Caco-2 (cell line): ENCODE measurements around the gene ZDHHC19. TPM values are rescaled to one million over a fixed set of nuclear protein-coding genes. Genes with fewer than 3 reads are reported as not detected.

Experiments used
- BruUV-seq: library from RNA; stranded (reverse); fragments of 400-500 nt; replicated peaks from 2 replicates; lab custom pipeline; 2021; lab: Mats Ljungman, UMichigan
- CTCF ChIA-PET: fragments of 300-600 bp; sonication (Branson Sonifier 250); formaldehyde crosslinking; loops from one replicate; lab custom pipeline; 2022; ENCODE audit warnings: antibody characterized with exemption; lab: Charles Lee
- POLR2A ChIA-PET: fragments of 300-600 bp; sonication (Branson Sonifier 250); formaldehyde crosslinking; loops from one replicate; lab custom pipeline; 2022; ENCODE audit warnings: antibody characterized with exemption; lab: Charles Lee
- DNase-seq, 2 experiments: peaks; one replicate each; pipeline versions ENCODE4 v3.0.0 to v3.0.0-alpha.2; 2020 to 2022
- H3K27me3 ChIP-seq: replicated peaks from 2 replicates; pipeline ENCODE4 v1.6.0; 2011; ENCODE audit warnings: low read length; ENCODE audit not compliant: control insufficient read depth, insufficient read depth
- H3K36me3 ChIP-seq: 2 replicates; pipeline ENCODE4 v1.5.1; 2011; ENCODE audit warnings: low read length; ENCODE audit not compliant: control insufficient read depth, insufficient read depth
- H3K4me1 ChIP-seq: fragments of 250-450 bp; sonication (Bioruptor Pico); 2 replicates; pipeline ENCODE4 v1.5.1; 2020; ENCODE audit warnings: mild to moderate bottlenecking
- H3K4me3 ChIP-seq: 2 replicates; pipeline ENCODE4 v1.5.1; 2011; ENCODE audit warnings: low read depth, mild to moderate bottlenecking, control low read depth, low read length
- H3K9me3 ChIP-seq: fragments of 250-450 bp; sonication (Bioruptor Pico); 2 replicates; pipeline ENCODE4 v1.5.1; 2020; ENCODE audit warnings: mild to moderate bottlenecking, moderate library complexity
- H3K27ac Mint-ChIP-seq: one replicate; pipeline ENCODE4 v1.8.0; 2022; ENCODE audit warnings: mixed read lengths; ENCODE audit not compliant: unreplicated experiment
- H3K27me3 Mint-ChIP-seq: one replicate; pipeline ENCODE4 v1.8.0; 2022; ENCODE audit warnings: mixed read lengths; ENCODE audit not compliant: insufficient read depth, unreplicated experiment
- H3K36me3 Mint-ChIP-seq: one replicate; pipeline ENCODE4 v1.8.0; 2022; ENCODE audit warnings: mild to moderate bottlenecking, mixed read lengths; ENCODE audit not compliant: insufficient read depth, unreplicated experiment
- H3K4me1 Mint-ChIP-seq: one replicate; pipeline ENCODE4 v1.8.0; 2022; ENCODE audit warnings: low read depth, mixed read lengths; ENCODE audit not compliant: unreplicated experiment
- H3K4me3 Mint-ChIP-seq: one replicate; pipeline ENCODE4 v1.8.0; 2022; ENCODE audit warnings: mild to moderate bottlenecking, moderate library complexity, mixed read lengths; ENCODE audit not compliant: unreplicated experiment
- H3K9me3 Mint-ChIP-seq: one replicate; pipeline ENCODE4 v1.8.0; 2022; ENCODE audit warnings: mixed read lengths; ENCODE audit not compliant: unreplicated experiment
- intact Hi-C: fragments of 100-400 bp; cut with micrococcal nuclease; formaldehyde crosslinking; loops from one replicate; pipeline ENCODE4 v1.10.0; 2022; ENCODE audit not compliant: unreplicated experiment
- total RNA-seq: library from RNA; stranded (reverse); gene quantifications from 2 replicates; pipeline ENCODE4 v1.2.3, GENCODE V29; 2022
- TF ChIP-seq, protein P1 (sequence below), 2 experiments: fragments of 200-600 bp in 1 of 2; IDR thresholded peaks; 1 replicate in 1 of 2; 2 replicates in 1 of 2; pipeline versions ENCODE4 v1.5.1 to v1.8.0; 2011 to 2022; ENCODE audit warnings: antibody characterized with exemption in 1 of 2, control low read depth in 1 of 2, inconsistent platforms in 1 of 2, low read depth in 1 of 2, low read length in 1 of 2, mild to moderate bottlenecking in 1 of 2, moderate library complexity in 1 of 2; ENCODE audit not compliant: insufficient read depth in 1 of 2, severe bottlenecking in 1 of 2, unreplicated experiment in 1 of 2

The ZDHHC19 gene
- total RNA-seq, 1 experiment from 2014 or later, result not detected

GRCh38 chr3:196241704-196242103 is 30.5 kb upstream of the ZDHHC19 start:
- H3K4me1 Mint-ChIP-seq, result no peaks in the 10 kb centered on the region
- intact Hi-C loops, result no loop called here
- CTCF ChIA-PET, result no interaction called here

GRCh38 chr3:196240424-196240823 is 29.2 kb upstream of the ZDHHC19 start:
- Mint-ChIP-seq H3K36me3 (peaks cover 38% of the 10 kb centered on the region), H3K4me1 (no peaks in the 10 kb centered on the region), H3K4me3 (no peak overlapping the region), H3K27me3 (no peaks in the 10 kb centered on the region), H3K9me3 (no peaks in the 10 kb centered on the region), H3K27ac (no peak overlapping the region)
- Histone ChIP-seq H3K27me3 (no peaks in the 10 kb centered on the region), H3K4me3 (no peak overlapping the region), H3K9me3 (no peaks in the 10 kb centered on the region), H3K36me3 (no peaks in the 10 kb centered on the region), H3K4me1 (no peaks in the 10 kb centered on the region)
- ChIA-PET CTCF (no interaction called here), POLR2A (no interaction called here)
- TF ChIP-seq, protein P1, sequence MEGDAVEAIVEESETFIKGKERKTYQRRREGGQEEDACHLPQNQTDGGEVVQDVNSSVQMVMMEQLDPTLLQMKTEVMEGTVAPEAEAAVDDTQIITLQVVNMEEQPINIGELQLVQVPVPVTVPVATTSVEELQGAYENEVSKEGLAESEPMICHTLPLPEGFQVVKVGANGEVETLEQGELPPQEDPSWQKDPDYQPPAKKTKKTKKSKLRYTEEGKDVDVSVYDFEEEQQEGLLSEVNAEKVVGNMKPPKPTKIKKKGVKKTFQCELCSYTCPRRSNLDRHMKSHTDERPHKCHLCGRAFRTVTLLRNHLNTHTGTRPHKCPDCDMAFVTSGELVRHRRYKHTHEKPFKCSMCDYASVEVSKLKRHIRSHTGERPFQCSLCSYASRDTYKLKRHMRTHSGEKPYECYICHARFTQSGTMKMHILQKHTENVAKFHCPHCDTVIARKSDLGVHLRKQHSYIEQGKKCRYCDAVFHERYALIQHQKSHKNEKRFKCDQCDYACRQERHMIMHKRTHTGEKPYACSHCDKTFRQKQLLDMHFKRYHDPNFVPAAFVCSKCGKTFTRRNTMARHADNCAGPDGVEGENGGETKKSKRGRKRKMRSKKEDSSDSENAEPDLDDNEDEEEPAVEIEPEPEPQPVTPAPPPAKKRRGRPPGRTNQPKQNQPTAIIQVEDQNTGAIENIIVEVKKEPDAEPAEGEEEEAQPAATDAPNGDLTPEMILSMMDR (IDR thresholded peaks at IDR 0.05; ENCODE audit: insufficient read depth in 1 of 2, low read depth in 1 of 2, low read length in 1 of 2, severe bottlenecking in 1 of 2, unreplicated experiment in 1 of 2), result no peak
- no TSS peak for BruUV-seq
- intact Hi-C loops, result no loop called here
- no peak for DNase-seq

More at GRCh38 chr3:196241704-196242103, 30.5 kb upstream of the ZDHHC19 start:
- no peaks in the 10 kb centered on the region for H3K36me3 ChIP-seq
- Mint-ChIP-seq H3K36me3 (peaks cover 35% of the 10 kb centered on the region), H3K27ac (no peak overlapping the region), H3K27me3 (no peaks in the 10 kb centered on the region), H3K4me3 (no peak overlapping the region), H3K9me3 (no peaks in the 10 kb centered on the region)
- H3K27me3 ChIP-seq, result no peaks in the 10 kb centered on the region
- H3K4me1 ChIP-seq, result no peaks in the 10 kb centered on the region
- BruUV-seq, result no TSS peak
- no peak overlapping the region for H3K4me3 ChIP-seq
- POLR2A ChIA-PET, result no interaction called here
- H3K9me3 ChIP-seq, result no peaks in the 10 kb centered on the region
- DNase-seq, result no peak
- TF ChIP-seq, protein P1 (IDR thresholded peaks at IDR 0.05; ENCODE audit: insufficient read depth in 1 of 2, low read depth in 1 of 2, low read length in 1 of 2, severe bottlenecking in 1 of 2, unreplicated experiment in 1 of 2), result no peak

- Mint-ChIP-seq H3K9me3 (no peaks in the 10 kb centered on the region), H3K4me1 (no peaks in the 10 kb centered on the region), H3K27me3 (no peaks in the 10 kb centered on the region), H3K36me3 (peaks cover 39% of the 10 kb centered on the region), H3K4me3 (no peak overlapping the region), H3K27ac (no peak overlapping the region)
- Histone ChIP-seq H3K4me3 (no peak overlapping the region), H3K4me1 (no peaks in the 10 kb centered on the region), H3K27me3 (no peaks in the 10 kb centered on the region), H3K36me3 (no peaks in the 10 kb centered on the region), H3K9me3 (no peaks in the 10 kb centered on the region)
- ChIA-PET POLR2A (no interaction called here), CTCF (no interaction called here)
- TF ChIP-seq, protein P1 (IDR thresholded peaks at IDR 0.05; ENCODE audit: insufficient read depth in 1 of 2, low read depth in 1 of 2, low read length in 1 of 2, severe bottlenecking in 1 of 2, unreplicated experiment in 1 of 2), result no peak
- intact Hi-C loops, result no loop called here
- no peak for DNase-seq
- BruUV-seq, result no TSS peak
These were observed 27.7 kb upstream of the ZDHHC19 start for GRCh38 chr3:196238612-196239560.
